GM18873 (cell line): ENCODE data around the gene PPP1R14D.

Source experiments
- ATAC-seq: cut with Tn5 transposase; IDR thresholded peaks from one replicate; pipeline ENCODE4 v1.9.1; 2021; ENCODE audit warnings: mild to moderate bottlenecking, moderate library complexity, moderate number of reproducible peaks; ENCODE audit not compliant: unreplicated experiment, low FRiP score

PPP1R14D gene

DNA sequence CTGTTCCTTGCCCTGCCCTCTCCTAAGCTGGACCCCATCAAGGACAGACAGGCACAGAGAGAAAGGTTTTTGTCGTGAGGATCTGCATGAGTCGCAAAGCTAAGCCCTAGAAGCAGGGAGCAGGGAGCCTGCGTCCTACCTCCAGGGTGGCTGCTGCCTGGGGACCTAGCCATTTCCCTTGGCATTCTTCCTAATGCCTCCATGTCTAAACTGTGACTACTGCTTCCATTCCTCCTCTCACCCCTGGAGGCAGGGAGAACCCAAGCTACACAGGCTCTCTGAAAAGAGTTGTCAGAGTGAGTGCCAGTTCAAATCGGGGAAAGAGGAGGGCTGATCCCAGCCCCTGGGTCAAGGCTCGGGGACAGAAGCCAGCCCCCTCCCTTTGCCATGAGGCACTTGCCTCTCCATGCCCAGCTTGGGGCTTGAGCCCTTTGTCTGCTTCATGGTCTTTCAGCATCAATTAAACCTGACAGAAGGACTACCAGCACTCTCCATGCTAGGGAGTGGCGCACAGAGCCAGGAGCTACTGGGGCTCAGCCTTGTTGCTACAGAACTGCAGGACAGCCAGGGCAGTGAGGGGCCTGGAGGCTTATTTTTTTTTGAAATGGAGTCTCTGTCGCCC is 62.2 kb downstream of the PPP1R14D start:
- no peak for ATAC-seq
